ENCODE results near the gene REEP1.

Gene REEP1

GRCh38 chr2:86226070-86226469 lies 111.4 kb downstream of the REEP1 start:
- H3K79me2 ChIP-seq (ENCODE audit: insufficient read depth, low read length): no peaks in the 10 kb centered on the region
- no peaks in the 10 kb centered on the region for H3K9me2 ChIP-seq (ENCODE audit: low read depth, low read length)
- no peak overlapping the region for H3K27ac ChIP-seq (ENCODE audit: low read depth, low read length, poor library complexity, severe bottlenecking)
- no peaks in the 10 kb centered on the region for H3K36me3 ChIP-seq (ENCODE audit: insufficient read depth, low read length)
- no peak overlapping the region for H3K4me3 ChIP-seq (ENCODE audit: low read depth, low read length, poor library complexity, severe bottlenecking)
- no peaks in the 10 kb centered on the region for H3F3A ChIP-seq (ENCODE audit: insufficient read depth, low read length)
- no peaks in the 10 kb centered on the region for H3K9me3 ChIP-seq (ENCODE audit: low read length)
- H3K27me3 ChIP-seq (ENCODE audit: insufficient read depth, low read length): no peaks in the 10 kb centered on the region
- peaks cover 20% of the 10 kb centered on the region for H3K4me1 ChIP-seq (ENCODE audit: insufficient read depth, low read length, severe bottlenecking)
- TF ChIP-seq EZH2 (IDR thresholded peaks at IDR 0.05; ENCODE audit: borderline replicate concordance, low read length) (no peak), CTCF (IDR thresholded peaks at IDR 0.05; ENCODE audit: low read length) (no peak)
- no peak overlapping the region for H3K4me2 ChIP-seq (ENCODE audit: low read length)
- H2AFZ ChIP-seq (ENCODE audit: low read length): no peak overlapping the region
- no peaks in the 10 kb centered on the region for H4K20me1 ChIP-seq (ENCODE audit: insufficient read depth, low read length)
- H3K9ac ChIP-seq (ENCODE audit: low read length): no peak overlapping the region

GRCh38 chr2:86225581-86225980 lies 111.8 kb downstream of the REEP1 start:
- Histone ChIP-seq H3K9me3 (ENCODE audit: low read length) (no peaks in the 10 kb centered on the region), H3K79me2 (ENCODE audit: insufficient read depth, low read length) (no peaks in the 10 kb centered on the region), H3K27ac (ENCODE audit: low read depth, low read length, poor library complexity, severe bottlenecking) (no peak overlapping the region), H3K4me3 (ENCODE audit: low read depth, low read length, poor library complexity, severe bottlenecking) (no peak overlapping the region), H3K4me2 (ENCODE audit: low read length) (peak overlapping the region; percentile 51; the same call in 1 of the 2 replicates), H3K36me3 (ENCODE audit: insufficient read depth, low read length) (no peaks in the 10 kb centered on the region), H2AFZ (ENCODE audit: low read length) (peak overlapping the region; percentile 75; the same call in 1 of the 2 replicates), H3K27me3 (ENCODE audit: insufficient read depth, low read length) (no peaks in the 10 kb centered on the region), H3K9ac (ENCODE audit: low read length) (no peak overlapping the region; the same call in 1 of the 2 replicates), H3K9me2 (ENCODE audit: low read depth, low read length) (no peaks in the 10 kb centered on the region), H3F3A (ENCODE audit: insufficient read depth, low read length) (no peaks in the 10 kb centered on the region), H4K20me1 (ENCODE audit: insufficient read depth, low read length) (no peaks in the 10 kb centered on the region), H3K4me1 (ENCODE audit: insufficient read depth, low read length, severe bottlenecking) (peaks cover 20% of the 10 kb centered on the region)
- TF ChIP-seq CTCF (IDR thresholded peaks at IDR 0.05; ENCODE audit: low read length): no peak
- TF ChIP-seq EZH2 (IDR thresholded peaks at IDR 0.05; ENCODE audit: borderline replicate concordance, low read length): no peak

GRCh38 chr2:86224645-86225355 lies 112.6 kb downstream of the REEP1 start:
- Histone ChIP-seq H3K9ac (ENCODE audit: low read length) (no peak overlapping the region), H3K4me1 (ENCODE audit: insufficient read depth, low read length, severe bottlenecking) (peaks cover 20% of the 10 kb centered on the region), H3K4me2 (ENCODE audit: low read length) (no peak overlapping the region), H3K9me2 (ENCODE audit: low read depth, low read length) (no peaks in the 10 kb centered on the region), H3K27me3 (ENCODE audit: insufficient read depth, low read length) (no peaks in the 10 kb centered on the region), H3K4me3 (ENCODE audit: low read depth, low read length, poor library complexity, severe bottlenecking) (no peak overlapping the region), H3K36me3 (ENCODE audit: insufficient read depth, low read length) (no peaks in the 10 kb centered on the region), H4K20me1 (ENCODE audit: insufficient read depth, low read length) (no peaks in the 10 kb centered on the region), H3F3A (ENCODE audit: insufficient read depth, low read length) (no peaks in the 10 kb centered on the region), H3K79me2 (ENCODE audit: insufficient read depth, low read length) (no peaks in the 10 kb centered on the region), H3K9me3 (ENCODE audit: low read length) (no peaks in the 10 kb centered on the region), H3K27ac (ENCODE audit: low read depth, low read length, poor library complexity, severe bottlenecking) (no peak overlapping the region), H2AFZ (ENCODE audit: low read length) (no peak overlapping the region)
- no peak for TF ChIP-seq CTCF (IDR thresholded peaks at IDR 0.05; ENCODE audit: low read length)
- TF ChIP-seq EZH2 (IDR thresholded peaks at IDR 0.05; ENCODE audit: borderline replicate concordance, low read length): no peak
